NK-92 (cell line): ENCODE results near the gene LRMDA.

Experiments used
- DNase-seq: peaks from one replicate; lab custom pipeline; 2025; ENCODE audit not compliant: unreplicated experiment; lab: John Stamatoyannopoulos, UW

Gene LRMDA

GRCh38 chr10:75694790-75695189 is 263.4 kb downstream of the LRMDA start:
- DNase-seq: no peak

GRCh38 chr10:75695994-75696393 is 264.6 kb downstream of the LRMDA start:
- no peak for DNase-seq

GRCh38 chr10:75696536-75696935 is 265.1 kb downstream of the LRMDA start:
- DNase-seq: no peak

- DNase-seq: no peak
These were observed 271.9 kb downstream of the LRMDA start for GRCh38 chr10:75703191-75703854.

- DNase-seq: no peak
These were observed 274.0 kb downstream of the LRMDA start for GRCh38 chr10:75705426-75705825.

GRCh38 chr10:75707080-75707840 is 275.8 kb downstream of the LRMDA start:
- DNase-seq: no peak

- DNase-seq: no peak
These were observed 276.6 kb downstream of the LRMDA start for GRCh38 chr10:75708060-75708459.

GRCh38 chr10:75709245-75709644 is 277.8 kb downstream of the LRMDA start:
- no peak for DNase-seq

- no peak for DNase-seq
These were observed 278.4 kb downstream of the LRMDA start for GRCh38 chr10:75709811-75710210.

- no peak for DNase-seq
These were observed 280.9 kb downstream of the LRMDA start for GRCh38 chr10:75712242-75712880.

GRCh38 chr10:75716506-75716905 is 285.1 kb downstream of the LRMDA start:
- no peak for DNase-seq

- DNase-seq: no peak
These were observed 285.9 kb downstream of the LRMDA start for GRCh38 chr10:75717126-75717916.

- no peak for DNase-seq
These were observed 287.6 kb downstream of the LRMDA start for GRCh38 chr10:75718991-75719390.

GRCh38 chr10:75720157-75720556 is 288.7 kb downstream of the LRMDA start:
- no peak for DNase-seq

- no peak for DNase-seq
These were observed 290.6 kb downstream of the LRMDA start for GRCh38 chr10:75722020-75722419.

GRCh38 chr10:75722609-75723008 is 291.2 kb downstream of the LRMDA start:
- DNase-seq: no peak

GRCh38 chr10:75723319-75723980 is 292.0 kb downstream of the LRMDA start:
- DNase-seq: no peak

- DNase-seq: no peak
These were observed 292.6 kb downstream of the LRMDA start for GRCh38 chr10:75724047-75724446.

- DNase-seq: no peak
These were observed 295.4 kb downstream of the LRMDA start for GRCh38 chr10:75726522-75727483.

- DNase-seq: no peak
These were observed 299.4 kb downstream of the LRMDA start for GRCh38 chr10:75730847-75731246.
